ENCODE measurements around the gene GLP1R.

DNA sequence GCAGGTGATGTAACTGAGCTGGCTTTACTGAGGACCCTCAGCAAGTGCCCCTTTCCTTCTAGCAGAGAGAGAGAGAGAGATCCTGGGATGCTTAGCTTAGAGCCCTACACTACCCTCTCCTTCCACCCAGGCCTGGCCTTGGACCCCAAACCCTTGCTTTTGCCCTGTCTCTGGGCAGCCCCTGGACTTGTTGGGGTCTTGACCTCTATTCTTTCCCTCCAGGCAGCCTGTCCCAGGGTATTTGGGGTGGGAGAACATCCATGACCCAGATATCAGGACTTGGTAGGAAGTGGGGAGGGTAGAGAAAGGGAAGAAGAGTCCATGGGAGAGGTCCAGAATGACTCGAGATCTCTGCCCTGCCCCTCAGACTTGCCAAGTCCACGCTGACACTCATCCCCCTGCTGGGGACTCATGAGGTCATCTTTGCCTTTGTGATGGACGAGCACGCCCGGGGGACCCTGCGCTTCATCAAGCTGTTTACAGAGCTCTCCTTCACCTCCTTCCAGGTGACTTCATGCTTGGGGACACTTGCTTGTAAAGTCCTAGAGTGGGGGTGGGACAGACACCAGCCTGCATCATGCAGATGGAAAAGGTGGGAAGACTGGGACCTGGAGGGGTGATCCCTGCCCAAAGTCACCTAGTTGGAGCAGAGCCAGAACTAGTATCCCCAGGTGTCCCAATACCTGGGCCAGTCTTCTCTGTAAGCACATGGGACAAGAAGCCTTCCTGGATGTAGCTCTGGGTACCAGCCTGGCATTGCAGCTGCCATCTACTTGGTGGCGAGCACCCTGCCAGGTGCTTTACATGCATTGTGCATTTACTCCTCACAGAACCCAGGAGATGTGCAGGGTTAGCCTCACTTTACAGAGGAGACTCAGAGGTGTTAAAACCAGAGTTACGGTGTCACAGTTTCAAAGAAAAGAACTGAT, 30.9 kb downstream of the GLP1R start:
- TF ChIP-seq, protein P1, sequence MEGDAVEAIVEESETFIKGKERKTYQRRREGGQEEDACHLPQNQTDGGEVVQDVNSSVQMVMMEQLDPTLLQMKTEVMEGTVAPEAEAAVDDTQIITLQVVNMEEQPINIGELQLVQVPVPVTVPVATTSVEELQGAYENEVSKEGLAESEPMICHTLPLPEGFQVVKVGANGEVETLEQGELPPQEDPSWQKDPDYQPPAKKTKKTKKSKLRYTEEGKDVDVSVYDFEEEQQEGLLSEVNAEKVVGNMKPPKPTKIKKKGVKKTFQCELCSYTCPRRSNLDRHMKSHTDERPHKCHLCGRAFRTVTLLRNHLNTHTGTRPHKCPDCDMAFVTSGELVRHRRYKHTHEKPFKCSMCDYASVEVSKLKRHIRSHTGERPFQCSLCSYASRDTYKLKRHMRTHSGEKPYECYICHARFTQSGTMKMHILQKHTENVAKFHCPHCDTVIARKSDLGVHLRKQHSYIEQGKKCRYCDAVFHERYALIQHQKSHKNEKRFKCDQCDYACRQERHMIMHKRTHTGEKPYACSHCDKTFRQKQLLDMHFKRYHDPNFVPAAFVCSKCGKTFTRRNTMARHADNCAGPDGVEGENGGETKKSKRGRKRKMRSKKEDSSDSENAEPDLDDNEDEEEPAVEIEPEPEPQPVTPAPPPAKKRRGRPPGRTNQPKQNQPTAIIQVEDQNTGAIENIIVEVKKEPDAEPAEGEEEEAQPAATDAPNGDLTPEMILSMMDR (IDR thresholded peaks at IDR 0.05): no peak
- TF ChIP-seq POLR2A (IDR thresholded peaks at IDR 0.05): no peak

Measured in Peyer's patch (tissue), 4 donors.